GM19043 (cell line): ENCODE measurements around the gene RNF220.

Experiments used
- ATAC-seq: cut with Tn5 transposase; IDR thresholded peaks from one replicate; pipeline ENCODE4 v1.9.1; 2021; ENCODE audit warnings: low read depth; ENCODE audit not compliant: unreplicated experiment

RNF220 gene

DNA sequence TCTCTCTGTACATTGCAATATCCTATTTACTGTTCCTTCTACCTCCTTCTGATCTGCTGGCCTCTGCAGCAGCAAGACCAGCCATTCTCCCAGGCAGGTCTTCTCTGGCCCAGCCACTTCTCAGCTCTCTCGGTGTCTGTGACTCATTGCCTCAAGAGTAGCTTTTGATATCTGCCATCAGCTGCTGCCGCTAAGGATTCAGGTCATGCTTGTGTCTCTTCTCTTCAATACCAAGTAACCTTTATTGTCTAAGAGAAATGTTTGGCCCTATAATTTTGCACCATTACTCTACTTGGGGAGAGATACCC, 167.5 kb downstream of the RNF220 start:
- no peak for ATAC-seq

DNA sequence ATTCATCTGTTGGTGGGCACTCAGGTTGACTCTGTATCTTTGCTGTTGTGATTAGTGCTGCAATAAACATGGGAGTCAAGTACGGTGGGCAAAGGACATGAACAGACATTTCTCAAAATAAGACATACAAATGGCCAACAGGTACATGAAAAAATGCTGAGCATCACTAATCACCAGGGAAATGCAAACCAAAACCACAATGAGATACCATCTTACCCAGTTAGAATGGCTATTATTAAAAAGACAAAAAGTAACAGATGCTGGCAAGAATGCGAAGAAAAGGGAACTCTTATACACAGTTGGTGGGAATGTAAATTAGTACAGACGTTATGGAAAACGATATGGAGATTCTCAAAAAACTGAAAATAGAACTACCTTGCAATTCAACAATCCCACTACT, 170.3 kb downstream of the RNF220 start:
- no peak for ATAC-seq

DNA sequence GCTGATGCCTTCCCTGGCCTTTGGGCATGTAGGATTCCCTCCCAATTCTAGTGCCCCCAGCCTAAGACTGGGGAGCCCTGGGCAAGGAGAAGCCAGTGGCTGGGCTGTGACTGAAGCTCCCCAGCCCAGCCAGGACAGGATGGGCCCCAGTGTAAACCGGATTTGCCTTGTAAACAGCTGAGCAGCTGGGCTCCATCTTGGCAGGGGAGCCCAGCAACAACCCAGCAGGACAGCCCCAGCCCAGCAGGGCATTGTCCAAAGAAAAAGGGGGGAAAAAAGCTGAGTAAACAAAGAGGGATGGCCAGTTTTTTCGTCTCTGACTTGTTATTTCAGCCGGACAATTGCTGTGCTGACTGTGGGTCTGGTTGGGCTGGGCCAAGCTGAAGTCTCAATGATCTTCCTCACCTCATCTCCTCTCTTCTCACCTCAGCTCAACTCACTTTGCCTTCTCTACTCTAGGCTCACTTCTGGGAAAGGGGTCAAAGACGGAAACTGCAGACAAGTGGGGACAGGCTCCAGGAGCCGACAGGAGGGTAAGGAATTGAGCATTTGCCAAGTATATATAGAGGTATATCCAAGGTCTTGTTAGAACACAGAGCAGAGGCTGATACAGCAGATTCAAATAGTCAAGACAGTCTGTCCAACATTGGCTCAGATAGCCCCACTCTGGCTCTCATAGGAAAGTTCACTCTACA, 171.5 kb downstream of the RNF220 start:
- no peak for ATAC-seq

DNA sequence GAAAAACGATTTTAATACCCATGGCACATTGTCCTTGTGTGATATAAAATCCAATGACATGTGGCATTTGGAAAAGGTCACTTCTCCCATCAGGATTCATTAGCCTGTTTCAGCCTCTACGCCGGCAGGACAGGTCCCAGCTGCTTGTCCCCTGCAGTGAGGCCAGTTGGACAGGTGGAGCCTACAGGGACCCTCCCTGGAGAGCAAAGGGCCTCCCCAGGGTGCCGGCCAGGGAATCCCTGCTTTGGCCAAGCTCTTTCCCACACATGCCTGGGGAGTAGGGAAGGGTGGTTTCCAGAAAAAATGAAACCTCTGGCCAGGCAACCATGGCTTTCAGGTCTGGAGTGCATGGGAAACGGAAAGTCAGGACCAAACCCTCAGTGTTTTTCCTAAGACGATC, 176.2 kb downstream of the RNF220 start:
- ATAC-seq = no peak

DNA sequence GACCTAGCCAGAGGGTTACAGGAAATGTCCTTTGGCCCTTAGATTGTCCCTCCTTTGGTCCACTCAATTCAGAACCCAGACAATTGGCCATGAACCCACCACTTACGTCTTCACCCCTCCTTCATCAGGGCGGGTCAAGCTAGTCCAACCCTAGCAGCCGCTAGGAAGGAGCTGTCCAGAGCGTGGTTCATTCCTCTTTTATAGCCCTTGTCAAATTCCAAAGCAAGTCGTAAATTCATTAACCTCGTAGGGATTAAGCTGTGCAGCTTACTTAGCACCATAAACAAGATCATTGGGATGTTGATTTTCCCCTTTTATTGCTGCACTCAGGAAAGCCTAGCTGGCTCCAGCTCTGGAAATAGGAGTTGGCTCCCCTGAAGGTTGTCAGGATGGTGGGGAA, 179.1 kb downstream of the RNF220 start:
- ATAC-seq = no peak

DNA sequence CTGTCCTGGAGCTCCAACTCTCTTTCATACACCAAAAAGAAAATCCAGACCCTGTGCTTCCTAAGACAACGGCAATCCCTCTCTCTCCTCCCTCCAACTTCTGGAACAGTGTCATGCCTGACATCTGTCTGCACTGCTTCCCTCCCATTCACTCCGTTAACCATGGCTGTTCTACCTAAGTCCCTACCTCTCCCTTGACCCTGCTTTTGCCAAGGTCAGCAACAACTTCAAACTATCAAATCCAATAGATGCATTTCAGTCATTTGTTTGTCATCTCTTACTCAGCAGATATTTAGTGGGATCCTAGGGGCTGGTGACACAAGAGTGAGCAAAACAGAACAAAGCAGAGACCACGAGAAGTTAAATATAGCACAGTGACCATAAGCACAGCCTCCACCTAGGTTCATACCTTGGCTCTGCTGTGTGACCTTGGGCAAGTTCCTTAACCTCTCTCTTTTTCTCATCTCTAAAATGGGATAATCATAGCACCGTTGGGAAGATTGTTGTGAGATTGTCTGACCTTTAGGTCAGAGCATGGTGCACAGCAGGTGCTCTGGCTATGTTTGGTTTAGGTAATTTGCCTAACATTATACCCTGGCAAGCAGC, 180.4 kb downstream of the RNF220 start:
- no peak for ATAC-seq

DNA sequence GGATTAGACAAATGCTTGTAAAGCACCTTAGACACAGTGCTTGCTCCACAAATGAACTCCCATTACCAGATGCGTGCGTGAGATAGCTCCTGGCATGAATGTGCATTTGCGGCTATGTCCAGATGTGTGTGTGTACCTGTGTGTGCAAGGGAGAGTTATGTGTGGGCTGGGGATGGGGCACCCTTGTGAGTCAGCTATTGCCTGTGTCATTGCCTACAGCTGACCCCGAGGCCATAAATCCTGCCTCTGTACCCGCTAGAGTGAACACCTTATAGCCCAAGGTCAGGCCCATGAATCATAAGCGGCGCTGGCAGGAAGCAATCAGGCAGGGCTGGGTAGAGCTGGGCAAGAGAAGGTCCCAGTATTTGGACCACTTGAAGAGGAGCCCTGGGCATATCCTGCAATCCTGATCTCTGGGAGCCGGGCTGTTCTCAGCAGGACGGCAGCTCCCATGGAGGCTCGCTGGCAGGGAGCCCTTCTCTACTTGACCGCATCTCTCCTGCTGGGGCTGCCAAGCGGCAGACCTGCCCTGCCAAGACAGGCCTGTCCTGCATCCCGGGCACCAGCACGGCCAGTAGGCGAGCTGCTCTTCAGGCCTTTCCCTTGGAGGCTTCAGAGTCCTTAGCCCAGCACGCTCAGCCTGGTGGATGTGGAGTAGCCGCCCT, 182.9 kb downstream of the RNF220 start:
- ATAC-seq = no peak

DNA sequence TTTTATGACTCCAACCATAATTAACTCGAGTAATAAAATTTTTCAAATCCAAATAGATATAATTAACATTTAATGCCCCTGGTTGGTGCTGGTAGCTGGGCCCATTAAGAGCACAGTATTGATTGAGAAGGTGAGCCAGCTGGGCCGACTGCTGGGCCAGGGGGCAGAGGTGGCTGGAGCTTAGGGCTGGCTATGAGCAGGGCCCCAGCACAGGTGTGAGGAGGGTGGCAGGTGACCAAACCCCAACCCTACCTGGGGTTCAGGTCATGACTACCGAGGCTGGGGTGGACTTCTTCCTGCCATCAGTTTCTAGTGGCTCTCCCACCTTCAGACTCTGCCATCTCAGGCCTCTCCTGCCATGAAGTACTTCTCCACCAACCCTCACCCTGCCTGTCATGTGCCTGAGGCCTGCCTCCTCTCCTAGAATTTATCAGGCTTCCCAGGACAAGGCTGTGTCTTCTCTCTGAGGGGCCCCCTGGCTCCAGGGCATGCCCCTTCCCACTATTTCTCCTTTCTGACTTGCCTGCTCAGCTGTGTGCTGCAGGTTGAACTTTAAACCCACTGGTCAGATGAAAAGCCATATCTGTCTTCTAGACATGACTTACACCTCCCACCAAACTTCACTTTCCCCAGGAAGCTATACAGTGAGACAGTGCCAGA, 183.6 kb downstream of the RNF220 start:
- ATAC-seq = no peak

DNA sequence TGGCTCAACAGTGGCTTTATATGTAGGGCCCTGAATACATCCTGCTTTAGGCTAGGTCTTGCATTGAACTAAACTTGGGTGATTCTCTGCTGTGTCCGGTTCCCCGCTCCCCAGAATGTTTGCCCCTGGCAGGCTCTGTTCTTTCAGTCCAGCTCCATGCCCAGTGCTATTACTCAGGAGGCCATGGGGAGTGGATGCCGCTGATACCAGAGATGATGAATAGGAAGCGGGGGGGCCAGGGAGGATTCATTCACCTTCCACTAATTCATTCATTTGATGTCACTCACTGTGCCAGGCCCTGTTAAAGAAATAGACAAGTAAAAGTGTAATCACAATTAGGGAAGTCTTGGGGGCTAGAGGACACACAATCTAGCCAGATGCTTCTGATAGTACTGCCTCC, 185.4 kb downstream of the RNF220 start:
- ATAC-seq = no peak

DNA sequence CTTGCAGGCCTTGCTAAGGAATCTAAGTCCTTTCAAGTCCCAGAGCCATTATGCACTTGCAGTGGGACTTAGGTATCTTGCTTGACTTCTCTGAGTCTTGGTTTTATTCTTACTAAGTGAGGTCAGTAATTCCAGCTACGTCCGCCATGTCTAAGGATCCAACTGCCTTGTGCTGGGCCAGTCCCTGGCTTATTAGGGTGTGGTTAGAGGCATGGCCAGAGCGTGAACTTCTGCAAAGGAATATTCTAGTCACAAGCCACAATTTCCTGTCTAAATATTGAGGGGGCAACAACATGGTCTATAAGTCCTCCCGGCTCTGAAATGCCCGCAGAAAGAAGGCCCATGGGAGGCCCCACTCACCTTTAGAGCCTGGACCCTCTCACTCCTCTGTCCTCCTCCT, 186.3 kb downstream of the RNF220 start:
- ATAC-seq = no peak

DNA sequence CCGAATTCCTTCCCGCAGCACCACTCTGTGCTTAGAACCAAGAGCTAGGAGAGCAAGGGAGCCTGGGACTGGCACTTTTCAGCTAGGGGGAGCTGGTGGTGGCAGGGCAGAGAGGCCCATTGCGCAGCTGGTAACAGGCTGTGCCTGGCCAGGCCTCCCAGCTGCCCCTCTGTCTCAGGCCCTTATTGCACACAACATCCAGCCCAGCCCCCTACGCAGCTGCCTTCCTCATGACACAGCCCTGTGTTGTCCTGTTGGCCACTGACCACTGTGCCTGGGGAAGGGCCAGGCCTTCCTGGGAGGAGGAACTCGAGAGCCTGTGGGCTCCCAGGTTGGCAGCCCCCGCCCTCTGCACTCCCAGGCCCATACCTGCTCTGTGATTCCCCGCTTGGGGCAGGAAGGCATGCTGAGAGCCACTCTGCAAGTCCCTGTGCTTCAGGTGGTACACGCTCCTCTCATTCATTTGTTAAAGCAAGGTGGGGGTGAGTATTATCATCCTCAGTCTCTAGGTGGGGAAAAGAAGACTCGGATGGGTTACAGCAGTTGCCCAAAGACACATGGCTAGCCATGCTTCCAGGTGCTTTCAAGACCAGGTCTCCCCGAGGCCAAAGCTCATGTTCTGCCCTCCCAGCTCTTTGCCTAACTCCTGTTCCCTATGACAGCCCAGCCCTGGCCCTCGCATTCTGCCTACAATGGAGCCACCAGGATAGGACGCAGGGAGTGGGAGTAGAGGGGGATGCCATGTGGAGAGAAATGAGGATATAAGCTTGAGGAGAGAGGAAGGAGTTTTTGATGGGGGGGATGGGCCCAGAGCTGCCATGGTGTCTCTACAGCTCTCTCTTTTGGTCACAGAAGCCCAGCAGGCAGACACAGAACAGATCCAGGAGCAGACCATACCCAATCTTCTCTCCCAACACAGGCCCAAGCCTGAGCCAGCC, 187.4 kb downstream of the RNF220 start:
- no peak for ATAC-seq

DNA sequence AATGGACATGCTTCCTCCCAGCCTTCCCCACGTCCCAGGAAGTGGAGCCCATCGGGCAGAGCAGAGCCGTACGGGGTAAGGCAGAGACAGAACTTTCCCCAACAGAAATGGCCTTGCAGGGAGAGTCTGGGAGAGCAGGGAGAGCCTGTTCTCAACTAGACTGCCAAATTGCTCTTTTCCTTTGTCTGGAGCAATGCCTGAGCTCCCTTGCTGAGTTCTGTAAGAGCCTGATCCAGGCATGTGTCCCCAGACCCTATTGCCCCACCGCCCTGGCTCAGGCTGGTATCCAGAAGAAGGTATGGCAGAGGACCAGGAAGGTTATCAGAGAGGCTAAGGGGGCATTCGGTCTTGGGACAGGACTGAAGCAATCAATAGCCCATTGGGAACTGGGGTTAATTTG, 189.3 kb downstream of the RNF220 start:
- no peak for ATAC-seq

DNA sequence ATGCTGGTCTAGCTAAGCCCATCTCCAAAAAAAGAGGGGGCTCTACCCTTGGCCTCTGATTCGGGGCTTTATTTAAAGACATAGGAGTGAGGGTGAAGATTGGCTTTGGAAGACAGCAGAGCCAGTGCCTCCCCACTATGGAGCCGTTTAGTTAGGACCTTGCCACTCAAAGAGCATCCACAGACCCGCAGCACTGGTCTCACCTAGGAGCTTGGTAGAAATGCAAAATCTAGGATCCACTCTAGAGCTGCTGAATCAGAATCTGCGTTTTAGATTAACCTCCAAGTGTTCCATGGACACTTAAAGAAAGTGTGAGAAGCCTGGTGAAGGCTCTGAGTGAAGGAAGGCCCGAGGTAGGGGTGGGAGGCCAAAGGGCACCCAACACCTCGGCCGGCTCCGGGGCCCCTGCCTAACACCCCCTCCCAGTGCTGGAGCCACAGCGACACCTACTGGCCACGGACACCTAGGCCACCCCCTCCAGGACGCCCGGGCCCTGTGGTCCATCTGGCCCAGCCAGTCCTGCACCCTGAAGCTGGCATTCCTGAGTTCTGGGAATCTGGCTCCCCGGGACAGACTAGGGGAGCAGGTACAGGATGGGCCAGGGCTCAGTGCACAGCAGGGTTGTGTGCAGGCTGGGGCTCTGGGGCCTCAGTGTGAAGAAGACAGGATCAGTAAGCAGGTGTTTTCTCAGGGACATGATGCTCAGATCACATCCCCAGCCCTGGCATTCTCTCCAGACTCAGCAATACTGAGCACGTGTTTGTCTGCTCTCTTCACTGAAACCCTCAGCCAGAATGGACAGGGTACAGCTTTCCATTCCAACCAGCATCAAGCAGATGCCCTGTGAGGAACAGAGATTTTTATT, 190.0 kb downstream of the RNF220 start:
- ATAC-seq = no peak

DNA sequence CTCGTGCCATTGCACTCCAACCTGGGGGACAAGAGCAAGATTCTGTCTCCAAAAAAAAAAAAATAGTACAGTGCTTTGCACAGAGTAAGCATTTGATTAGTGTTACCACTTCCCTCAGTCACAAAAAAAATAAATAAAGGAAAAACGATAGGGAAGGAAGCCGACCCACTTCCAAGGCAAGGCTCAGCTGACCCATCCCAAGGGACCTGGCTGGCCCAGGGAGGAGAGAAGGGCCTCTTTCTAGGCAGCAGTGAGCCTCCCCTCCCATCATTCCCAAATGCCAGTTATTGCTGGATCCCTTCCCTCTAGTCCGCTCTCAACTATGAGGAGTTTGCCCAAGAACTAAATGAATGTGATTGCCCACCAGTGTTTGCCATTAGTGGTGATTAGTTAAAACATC, 191.5 kb downstream of the RNF220 start:
- no peak for ATAC-seq

DNA sequence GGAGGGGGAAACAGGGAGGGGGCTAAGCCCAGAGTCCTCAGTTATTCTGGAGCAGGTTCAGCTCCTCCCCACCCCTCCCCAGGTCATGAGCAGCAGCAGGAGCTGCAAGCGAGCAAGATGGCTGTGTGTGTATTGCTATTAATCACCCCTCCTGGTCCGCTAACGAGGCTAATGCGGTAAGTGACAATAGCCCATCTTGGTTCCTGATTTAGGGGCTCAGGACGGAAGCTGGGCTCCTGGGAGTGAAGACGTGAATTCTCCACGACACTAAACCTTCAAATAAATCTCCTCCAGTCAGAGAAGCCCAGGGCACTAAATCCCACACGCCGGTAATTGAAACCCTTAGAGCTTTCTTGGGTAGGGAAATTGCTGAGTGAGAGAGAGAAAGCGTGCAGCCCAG, 193.1 kb downstream of the RNF220 start:
- ATAC-seq = no peak

DNA sequence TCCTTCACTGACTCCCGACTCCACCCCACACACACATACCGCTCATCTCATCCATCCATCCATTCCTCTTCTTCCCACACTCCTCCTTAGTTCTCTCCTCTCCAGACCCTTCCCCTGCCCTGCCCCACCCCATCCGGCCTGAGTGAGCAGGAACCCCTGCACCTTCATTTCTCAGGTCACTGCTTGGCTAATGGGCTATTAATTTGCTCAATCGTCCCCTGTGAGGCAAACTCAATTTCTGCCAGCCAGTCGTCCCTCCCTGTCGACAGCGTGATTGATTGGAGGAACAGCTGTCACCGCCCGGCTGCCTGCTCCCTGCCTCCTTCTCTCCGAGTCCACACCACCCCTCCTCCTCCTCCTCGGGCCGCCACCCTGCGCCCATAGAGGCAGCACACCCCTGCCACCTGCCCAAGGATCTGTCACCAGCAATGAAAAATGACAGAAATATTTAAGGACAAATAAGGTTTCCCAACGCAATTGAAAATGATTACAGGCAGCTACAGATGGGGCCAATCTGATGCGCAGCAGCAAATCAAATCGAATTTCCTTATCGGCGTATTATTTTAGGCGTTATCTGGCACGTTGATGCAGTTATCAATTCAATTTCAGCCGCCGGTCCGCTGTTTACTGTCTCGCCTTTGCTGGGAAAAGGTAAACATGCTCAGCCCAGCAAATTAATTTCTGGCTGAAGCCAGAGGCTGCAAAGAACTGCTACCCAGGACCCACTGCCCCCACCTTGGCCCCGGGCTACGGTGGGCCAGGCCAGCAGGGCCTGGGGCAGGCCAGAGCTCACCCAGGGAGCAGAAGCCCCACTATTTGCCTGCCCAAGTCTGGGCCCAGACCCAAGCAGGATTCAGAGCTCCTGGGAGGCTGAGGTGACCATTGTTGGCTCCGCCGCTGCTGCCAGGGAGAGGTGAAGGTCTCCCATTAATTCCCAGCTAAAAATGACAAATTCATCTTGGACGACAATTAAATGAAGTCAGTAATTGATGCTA, 197.9 kb downstream of the RNF220 start:
- ATAC-seq = no peak

DNA sequence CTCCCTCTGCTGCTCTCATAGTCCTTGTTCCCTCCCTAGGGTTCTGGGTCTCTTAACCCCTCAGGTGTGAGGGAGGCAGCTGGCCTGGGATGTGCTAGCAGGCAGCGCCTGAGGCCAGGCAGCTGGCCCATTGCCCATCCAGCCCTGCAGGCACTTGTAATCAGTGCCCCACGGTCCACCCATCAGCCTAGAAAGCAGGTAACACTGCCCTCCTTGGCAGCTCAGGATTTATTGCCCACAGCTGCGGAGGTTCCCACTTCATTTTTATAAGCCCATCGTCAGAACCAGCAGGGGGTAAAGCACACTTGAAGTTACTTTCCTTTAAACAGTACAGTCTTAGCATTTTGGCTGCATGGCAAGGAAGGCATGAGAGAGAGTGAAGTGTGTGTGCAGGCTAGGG, 198.7 kb downstream of the RNF220 start:
- ATAC-seq = no peak

DNA sequence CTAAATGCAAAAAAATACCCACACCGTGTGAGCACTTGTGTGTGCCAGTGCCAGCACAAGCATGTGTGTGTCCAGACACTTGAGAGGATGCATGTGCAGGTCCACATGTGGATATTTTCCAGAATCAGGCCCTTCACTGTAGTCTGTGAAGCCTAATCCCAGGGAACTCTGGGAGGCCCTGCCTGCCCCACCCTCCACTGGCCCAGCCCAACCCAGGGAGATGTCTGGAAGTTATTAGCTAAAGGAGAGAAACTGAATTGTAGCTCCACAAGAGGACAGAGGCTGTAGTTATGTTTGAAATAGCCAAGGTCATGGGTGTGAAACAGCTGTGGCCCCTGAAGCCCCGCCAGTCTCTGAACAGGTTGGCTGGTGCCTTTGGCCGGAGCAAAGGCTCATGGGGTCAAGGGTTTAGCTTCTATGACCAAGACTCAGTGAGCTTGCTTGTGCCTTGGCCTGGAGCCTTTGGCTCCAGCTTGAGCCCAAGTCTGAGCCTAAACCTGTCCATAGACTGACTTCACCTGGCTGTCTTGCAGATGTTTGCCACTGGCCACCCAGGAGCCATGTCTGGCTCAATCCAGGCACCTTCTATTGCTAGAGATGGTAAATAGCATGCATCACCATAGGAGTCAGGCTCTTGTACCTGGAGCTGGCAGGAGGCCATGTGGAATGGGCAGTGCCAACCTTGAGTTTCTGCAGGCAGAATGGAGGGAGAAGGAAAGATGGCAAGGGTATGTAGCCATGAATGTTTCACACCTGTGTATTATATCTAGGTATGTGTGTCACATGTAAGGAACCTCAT, 199.3 kb downstream of the RNF220 start:
- ATAC-seq = no peak
